ENCODE measurements around the gene DKK3.

Gene DKK3

DNA sequence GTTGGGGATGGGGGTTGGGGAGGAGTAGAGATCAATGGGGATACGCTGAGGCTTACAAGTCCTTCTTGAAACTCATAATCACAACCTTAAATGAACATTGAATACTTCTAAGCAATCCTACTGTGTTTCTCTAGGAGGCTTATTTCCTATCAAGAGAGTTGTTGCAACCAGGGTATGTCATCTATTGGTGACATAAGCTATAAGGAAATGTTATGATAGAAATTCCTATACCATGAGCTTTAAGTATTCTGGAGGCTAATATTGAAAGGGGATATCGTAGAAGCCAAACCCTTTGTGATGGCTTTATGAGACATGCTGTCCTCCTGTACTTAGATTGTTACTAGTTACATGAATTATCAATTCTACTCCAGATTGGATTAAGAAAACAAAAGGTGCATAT lies 72.9 kb downstream of the DKK3 start:
- no peak for FAIRE-seq

DNA sequence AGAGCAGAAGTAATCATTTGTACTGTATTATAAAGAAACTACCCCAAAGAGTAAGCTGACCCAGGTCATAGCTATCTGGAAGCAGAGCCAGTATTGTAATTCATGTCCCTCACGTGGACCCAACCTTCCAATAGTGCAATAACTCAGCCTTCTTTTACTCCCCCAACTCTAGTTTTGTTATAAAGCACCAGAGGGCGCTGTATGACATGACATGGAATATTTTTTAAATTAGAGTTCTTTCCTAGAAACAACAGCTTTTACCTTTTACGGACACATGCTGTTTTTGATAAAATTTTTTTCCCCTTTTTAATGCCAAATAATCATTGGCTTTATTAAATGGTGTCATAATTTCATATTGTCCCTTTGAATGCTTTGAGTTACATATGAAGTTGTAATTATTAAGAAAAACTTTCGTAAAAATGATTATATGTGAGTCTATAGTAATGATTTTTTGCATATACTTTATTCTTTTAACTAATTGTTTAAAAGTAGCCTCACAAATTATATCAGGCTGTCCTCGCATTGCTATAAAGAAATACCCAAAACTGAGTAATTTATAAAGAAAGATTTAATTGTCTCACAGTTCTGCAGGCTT lies 76.9 kb downstream of the DKK3 start:
- peak; percentile 92 for FAIRE-seq

DNA sequence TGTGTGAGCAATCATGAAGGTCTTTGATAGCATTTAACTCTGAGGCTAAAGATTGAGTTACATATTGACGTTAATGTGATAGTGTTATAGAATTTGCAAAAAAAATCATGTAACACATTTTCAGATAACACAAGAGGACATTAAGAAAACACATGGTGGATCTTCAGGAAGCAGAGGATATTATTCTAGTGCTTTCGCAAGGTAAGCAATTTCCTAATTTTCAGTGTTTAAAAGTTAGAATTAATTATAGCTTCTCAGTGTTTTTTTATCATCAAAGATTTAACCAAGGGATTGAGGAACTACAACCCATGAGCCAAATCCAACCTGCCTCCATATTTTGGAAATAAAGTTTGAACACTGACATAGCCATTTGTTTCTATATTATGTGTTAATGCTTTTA lies 78.5 kb downstream of the DKK3 start:
- peak; percentile 8 for FAIRE-seq

DNA sequence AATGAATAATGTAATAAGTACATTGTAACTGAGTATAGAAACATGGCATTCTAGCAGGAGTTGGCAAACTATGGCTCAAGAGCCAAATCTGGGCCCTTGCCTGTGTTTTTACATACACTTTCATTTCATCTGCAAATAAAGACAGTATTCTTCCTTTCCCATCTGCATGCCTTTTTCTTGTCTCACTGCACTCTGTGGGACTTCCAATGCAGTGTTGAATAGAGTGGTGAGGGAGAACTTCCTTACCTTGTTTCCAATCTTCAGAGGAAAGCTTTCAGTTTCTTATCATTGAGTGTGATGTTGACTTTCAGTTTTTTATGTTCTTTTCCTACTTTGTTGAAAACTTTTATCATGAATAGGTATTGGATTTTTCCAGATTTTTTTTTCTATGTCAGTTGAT lies 84.6 kb downstream of the DKK3 start:
- FAIRE-seq, result peak; percentile 45

- no peak for FAIRE-seq
Observed at GRCh38 chr11:11916981-11917399, 91.4 kb downstream of the DKK3 start.

DNA sequence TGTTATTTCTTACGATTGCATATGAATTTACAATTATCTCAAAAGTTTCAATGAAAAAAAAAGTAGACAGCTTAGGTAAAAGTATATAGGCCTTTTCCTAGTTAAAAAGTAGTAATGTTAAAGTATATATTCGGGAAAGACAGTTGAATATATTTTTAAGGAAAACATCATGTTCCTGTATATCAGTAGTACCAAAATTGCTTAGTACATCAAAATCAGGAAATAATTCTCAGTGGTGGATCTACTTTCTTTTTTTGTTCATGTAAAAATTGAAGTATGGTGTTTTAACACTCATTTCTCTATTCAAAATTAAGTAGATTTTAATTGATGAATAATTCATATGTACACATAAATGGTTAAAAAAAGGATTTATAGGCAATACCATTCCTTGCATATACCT lies 92.8 kb downstream of the DKK3 start:
- FAIRE-seq, result no peak

- no peak for FAIRE-seq
Observed at GRCh38 chr11:11913395-11913794, 95.0 kb downstream of the DKK3 start.

Measured in G401.6 (cell line).